ENCODE measurements around the gene ZNF749. TPM values are rescaled to one million over a fixed set of nuclear protein-coding genes. Genes with fewer than 3 reads are reported as not detected.

The ZNF749 gene
- total RNA-seq, 2 donors from 2014 or later, result 25.0 to 28.5 TPM

DNA sequence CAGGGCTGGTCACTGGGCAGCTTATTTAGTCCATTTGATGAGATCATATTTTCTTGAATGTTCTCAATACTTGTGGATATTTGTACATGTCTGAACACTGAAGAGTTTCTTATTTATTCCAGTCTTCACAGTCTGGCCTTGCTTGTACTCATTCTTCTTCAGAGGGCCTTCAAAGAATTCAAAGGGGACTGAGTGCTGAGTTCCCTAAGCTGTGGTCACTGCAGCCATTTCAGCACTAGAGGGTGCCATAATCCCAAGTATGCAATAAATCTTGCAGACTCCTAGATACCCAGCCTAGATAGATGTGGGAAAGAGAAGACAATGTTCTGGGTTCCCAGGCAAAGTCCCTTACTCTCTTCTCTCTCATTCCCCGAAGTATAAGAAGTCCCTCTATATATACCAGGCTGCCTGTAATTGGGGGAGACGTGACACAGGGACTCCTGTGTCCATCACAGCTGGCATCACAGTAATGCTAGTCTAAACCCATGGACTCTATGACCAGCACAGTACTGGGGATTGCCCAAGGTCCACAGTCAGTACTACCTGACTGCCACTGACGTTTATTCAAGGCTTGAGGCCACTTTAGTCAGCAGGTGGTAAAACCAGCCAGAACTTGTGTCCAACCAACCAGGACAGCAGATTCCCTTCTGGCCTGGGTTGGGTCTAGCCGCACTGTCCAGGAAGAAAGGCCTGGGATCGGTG, 30.7 kb downstream of the ZNF749 start:
- TF ChIP-seq CTCF (conservative IDR thresholded peaks at IDR 0.05), result peak; percentile 74
- 68% methylated on average over 5 of the region's 5 CpGs for WGBS, 2 experiments (ENCODE audit: insufficient coverage in 1 of 2, insufficient read length in 1 of 2)
- peaks cover 42% of the 10 kb centered on the region for H3K36me3 Mint-ChIP-seq (ENCODE audit: low read depth)
- no peaks in the 10 kb centered on the region for H3K27me3 Mint-ChIP-seq (ENCODE audit: insufficient read depth)
- Histone ChIP-seq H3K9ac (ENCODE audit: extremely low read depth, low read length, poor library complexity, severe bottlenecking) (no peak overlapping the region), H3K36me3 (ENCODE audit: control insufficient read depth, insufficient read depth, low read length) (peaks cover 30% of the 10 kb centered on the region), H3K4me1 (ENCODE audit: control insufficient read depth, insufficient read depth, low read length) (no peaks in the 10 kb centered on the region), H3K27me3 (ENCODE audit: control insufficient read depth, insufficient read depth, low read length, poor library complexity, severe bottlenecking) (no peaks in the 10 kb centered on the region), H3K4me3 (ENCODE audit: low read length) (no peak overlapping the region), H3K27ac (ENCODE audit: low read depth, low read length) (no peak overlapping the region), H3K9me3 (ENCODE audit: control insufficient read depth, low read length) (peaks cover 58% of the 10 kb centered on the region)
- H3K4me3 Mint-ChIP-seq, result no peak overlapping the region
- no peaks in the 10 kb centered on the region for H3K4me1 Mint-ChIP-seq
- H3K27ac Mint-ChIP-seq, result no peak overlapping the region
- H3K9me3 Mint-ChIP-seq, result peaks cover 79% of the 10 kb centered on the region
- DNase-seq, result peak; percentile 75

- peaks cover 35% of the 10 kb centered on the region for H3K36me3 ChIP-seq (ENCODE audit: control insufficient read depth, insufficient read depth, low read length)
- no peaks in the 10 kb centered on the region for H3K4me1 ChIP-seq (ENCODE audit: control insufficient read depth, insufficient read depth, low read length)
- H3K27ac ChIP-seq (ENCODE audit: low read depth, low read length), result no peak overlapping the region
- H3K4me3 ChIP-seq (ENCODE audit: low read length), result no peak overlapping the region
- Mint-ChIP-seq H3K4me3 (no peak overlapping the region), H3K36me3 (ENCODE audit: low read depth) (peaks cover 48% of the 10 kb centered on the region), H3K27ac (no peak overlapping the region), H3K4me1 (no peaks in the 10 kb centered on the region), H3K9me3 (peaks cover 81% of the 10 kb centered on the region), H3K27me3 (ENCODE audit: insufficient read depth) (no peaks in the 10 kb centered on the region)
- 93 to 98% methylated on average over 3 to 5 of the region's 5 CpGs for WGBS, 2 experiments (ENCODE audit: insufficient coverage in 1 of 2, insufficient read length in 1 of 2)
- TF ChIP-seq CTCF (conservative IDR thresholded peaks at IDR 0.05), result no peak
- H3K9ac ChIP-seq (ENCODE audit: extremely low read depth, low read length, poor library complexity, severe bottlenecking), result no peak overlapping the region
- peaks cover 65% of the 10 kb centered on the region for H3K9me3 ChIP-seq (ENCODE audit: control insufficient read depth, low read length)
- DNase-seq, result no peak
- H3K27me3 ChIP-seq (ENCODE audit: control insufficient read depth, insufficient read depth, low read length, poor library complexity, severe bottlenecking), result no peaks in the 10 kb centered on the region
These were observed 31.4 kb downstream of the ZNF749 start for GRCh38 chr19:57466489-57466888.

GRCh38 chr19:57473646-57474045, 38.5 kb downstream of the ZNF749 start:
- H3K4me1 ChIP-seq (ENCODE audit: control insufficient read depth, insufficient read depth, low read length), result no peaks in the 10 kb centered on the region
- no peak for DNase-seq
- H3K27me3 ChIP-seq (ENCODE audit: control insufficient read depth, insufficient read depth, low read length, poor library complexity, severe bottlenecking), result no peaks in the 10 kb centered on the region
- peak overlapping the region; percentile 67 for H3K4me3 ChIP-seq (ENCODE audit: low read length)
- 98 to 100% methylated on average over 4 of the region's 4 CpGs for WGBS, 2 experiments (ENCODE audit: insufficient coverage in 1 of 2, insufficient read length in 1 of 2)
- H3K9ac ChIP-seq (ENCODE audit: extremely low read depth, low read length, poor library complexity, severe bottlenecking), result no peak overlapping the region
- no peak overlapping the region for H3K27ac ChIP-seq (ENCODE audit: low read depth, low read length)
- peaks cover 98% of the 10 kb centered on the region for H3K9me3 Mint-ChIP-seq
- H3K27me3 Mint-ChIP-seq (ENCODE audit: insufficient read depth), result peaks cover 1% of the 10 kb centered on the region
- H3K27ac Mint-ChIP-seq, result no peak overlapping the region
- H3K36me3 Mint-ChIP-seq (ENCODE audit: low read depth), result peaks cover 91% of the 10 kb centered on the region
- H3K36me3 ChIP-seq (ENCODE audit: control insufficient read depth, insufficient read depth, low read length), result peaks cover 69% of the 10 kb centered on the region
- H3K4me3 Mint-ChIP-seq, result no peak overlapping the region
- H3K4me1 Mint-ChIP-seq, result no peaks in the 10 kb centered on the region
- no peak for TF ChIP-seq CTCF (conservative IDR thresholded peaks at IDR 0.05)
- peaks cover 90% of the 10 kb centered on the region for H3K9me3 ChIP-seq (ENCODE audit: control insufficient read depth, low read length)
